WTC11 (cell line): Measurements from ENCODE around the gene STAG2. TPM values are rescaled to one million over a fixed set of nuclear protein-coding genes. Genes with fewer than 3 reads are reported as not detected.
A peak's percentile ranks its signal among the peaks of the same experiment; 100 is the strongest.

ENCODE experiments used
- ATAC-seq: fragments of 200-7000 bp; cut with Tn5 transposase; 2 replicates; pipeline ENCODE4 v1.10.0; 2021; ENCODE audit warnings: mild to moderate bottlenecking, moderate library complexity
- CTCF ChIA-PET: fragments of 300-600 bp; sonication (Branson Sonifier 250); formaldehyde crosslinking; loops from one replicate; lab custom pipeline; 2021; ENCODE audit warnings: antibody characterized with exemption; lab: Charles Lee
- POLR2A ChIA-PET: fragments of 350-600 bp; sonication (Branson Sonifier 250); formaldehyde crosslinking; loops from one replicate; lab custom pipeline; 2021; ENCODE audit warnings: antibody characterized with exemption; lab: Charles Lee
- DNase-seq: peaks from one replicate; pipeline ENCODE4 v3.0.0; 2021; ENCODE audit warnings: low spot score
- H3K27ac Mint-ChIP-seq: 2 replicates; pipeline ENCODE4 v1.8.0; 2021; ENCODE audit warnings: mixed read lengths
- H3K27me3 Mint-ChIP-seq: 2 replicates; pipeline ENCODE4 v1.8.0; 2021; ENCODE audit warnings: low read depth, mild to moderate bottlenecking, moderate library complexity, mixed read lengths
- H3K36me3 Mint-ChIP-seq: 2 replicates; pipeline ENCODE4 v1.8.0; 2021; ENCODE audit warnings: mixed read lengths
- H3K4me1 Mint-ChIP-seq: 2 replicates; pipeline ENCODE4 v1.8.0; 2022; ENCODE audit warnings: mixed read lengths
- H3K4me3 Mint-ChIP-seq: 2 replicates; pipeline ENCODE4 v1.8.0; 2021; ENCODE audit warnings: mild to moderate bottlenecking, moderate library complexity, mixed read lengths
- H3K9me3 Mint-ChIP-seq: 2 replicates; pipeline ENCODE4 v1.8.0; 2021; ENCODE audit warnings: mixed read lengths
- ETV6 ChIP-seq: sonication (generic); formaldehyde crosslinking; IDR thresholded peaks from 2 replicates; pipeline ENCODE4 v1.8.1; 2022; ENCODE audit warnings: mild to moderate bottlenecking, missing genetic modification reagents
- HMGA2 ChIP-seq: fragments of 250-450 bp; sonication (Bioruptor Pico); IDR thresholded peaks from 2 replicates; pipeline ENCODE4 v1.4.0; 2021; ENCODE audit warnings: mild to moderate bottlenecking, moderate library complexity
- JUN ChIP-seq: sonication (generic); formaldehyde crosslinking; IDR thresholded peaks from 2 replicates; pipeline ENCODE4 v1.8.0; 2023; ENCODE audit warnings: mild to moderate bottlenecking, missing genetic modification reagents
- MXD4 ChIP-seq: fragments of 250-450 bp; sonication (Bioruptor Pico); IDR thresholded peaks from 2 replicates; pipeline ENCODE4 v1.8.0; 2021; ENCODE audit warnings: mild to moderate bottlenecking, moderate library complexity, borderline replicate concordance
- NFATC4 ChIP-seq: fragments of 250-450 bp; sonication (Bioruptor Pico); IDR thresholded peaks from 2 replicates; pipeline ENCODE4 v1.9.0; 2021; ENCODE audit warnings: mild to moderate bottlenecking
- NR2C2 ChIP-seq: sonication (generic); formaldehyde crosslinking; IDR thresholded peaks from 2 replicates; pipeline ENCODE4 v1.8.0; 2022; ENCODE audit warnings: mild to moderate bottlenecking, missing genetic modification reagents
- RELA ChIP-seq: sonication (generic); formaldehyde crosslinking; IDR thresholded peaks from 2 replicates; pipeline ENCODE4 v1.8.1; 2022; ENCODE audit warnings: missing genetic modification reagents, mild to moderate bottlenecking, borderline replicate concordance
- SMAD3 ChIP-seq: sonication (generic); formaldehyde crosslinking; IDR thresholded peaks from 2 replicates; pipeline ENCODE4 v1.8.0; 2022; ENCODE audit warnings: missing genetic modification reagents, mild to moderate bottlenecking, borderline replicate concordance
- ZNF121 ChIP-seq: sonication (generic); formaldehyde crosslinking; IDR thresholded peaks from 2 replicates; pipeline ENCODE4 v1.8.0; 2023; ENCODE audit warnings: missing genetic modification reagents
- ZNF232 ChIP-seq: sonication (generic); formaldehyde crosslinking; IDR thresholded peaks from 2 replicates; pipeline ENCODE4 v1.8.0; 2022; ENCODE audit warnings: mild to moderate bottlenecking, missing genetic modification reagents
- total RNA-seq: library from RNA; stranded (reverse); gene quantifications from 3 replicates; pipeline ENCODE4 v1.2.3, GENCODE V29; 2021
- TF ChIP-seq, protein P1 (sequence below): fragments of 250-450 bp; sonication (Bioruptor Pico); IDR thresholded peaks from 2 replicates; pipeline ENCODE4 v1.9.0; 2021; ENCODE audit warnings: moderate library complexity, mild to moderate bottlenecking, inconsistent platforms, borderline replicate concordance
- TF ChIP-seq, protein P2 (sequence below): fragments of 200-600 bp; IDR thresholded peaks from 2 replicates; pipeline ENCODE4 v1.8.0; 2022; ENCODE audit warnings: antibody characterized with exemption
- TF ChIP-seq, protein P3 (sequence below): sonication (generic); formaldehyde crosslinking; IDR thresholded peaks from 2 replicates; pipeline ENCODE4 v1.8.0; 2023; ENCODE audit warnings: mild to moderate bottlenecking, missing genetic modification reagents
- TF ChIP-seq, protein P4 (sequence below): sonication (generic); formaldehyde crosslinking; IDR thresholded peaks from 2 replicates; pipeline ENCODE4 v1.8.1; 2023; ENCODE audit warnings: mild to moderate bottlenecking, missing genetic modification reagents, moderate library complexity
- TF ChIP-seq, protein P5 (sequence below): fragments of 250-450 bp; sonication (Bioruptor Pico); IDR thresholded peaks from 2 replicates; pipeline ENCODE4 v1.9.0; 2021; ENCODE audit warnings: mild to moderate bottlenecking, borderline replicate concordance

STAG2 gene
- total RNA-seq, 1 experiment from 2014 or later = 70.5 TPM

DNA sequence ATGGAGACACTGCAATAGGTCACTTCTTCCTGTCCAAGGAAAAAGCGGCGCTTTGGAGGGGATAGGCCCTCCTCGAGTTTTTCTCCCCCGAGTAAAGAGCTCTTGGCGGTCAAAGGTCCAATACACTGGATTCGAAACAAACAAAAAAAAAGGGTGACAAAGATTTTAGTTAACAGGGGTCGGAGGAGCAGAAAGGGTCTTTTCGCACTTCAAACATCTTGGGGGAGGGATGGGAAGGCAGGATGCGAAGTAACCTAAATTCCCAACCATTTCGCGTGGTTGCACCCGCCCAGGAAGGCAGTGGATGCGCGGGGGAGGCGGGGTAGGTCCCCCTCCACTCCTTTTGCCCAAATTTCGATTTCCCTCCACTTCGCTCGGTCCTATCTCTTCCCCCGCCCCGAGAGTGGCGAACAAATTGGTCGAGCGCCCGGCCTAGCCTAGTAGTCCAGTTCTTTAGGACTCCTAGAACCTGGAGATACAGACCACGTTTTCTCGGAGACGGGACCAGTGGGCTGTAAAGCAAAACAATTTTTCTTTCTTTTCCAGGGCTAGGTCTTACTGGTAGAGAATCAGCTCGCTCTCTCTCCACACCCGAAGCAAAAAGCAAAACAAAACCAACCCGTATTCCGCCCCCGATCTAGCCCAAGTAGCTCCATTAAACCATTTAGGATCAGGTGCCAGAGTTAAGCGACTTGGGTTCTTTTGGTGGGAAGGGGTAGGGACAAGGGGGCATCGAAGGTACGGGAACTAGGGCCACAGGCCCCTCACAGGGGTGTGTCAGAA lies 2.0 kb upstream of the STAG2 start (continued):
- TF ChIP-seq ZNF121 = no peak
- TF ChIP-seq NR2C2 (CRISPR knock-in tag) = no peak
- TF ChIP-seq, all 79 proteins: peak for 0

DNA sequence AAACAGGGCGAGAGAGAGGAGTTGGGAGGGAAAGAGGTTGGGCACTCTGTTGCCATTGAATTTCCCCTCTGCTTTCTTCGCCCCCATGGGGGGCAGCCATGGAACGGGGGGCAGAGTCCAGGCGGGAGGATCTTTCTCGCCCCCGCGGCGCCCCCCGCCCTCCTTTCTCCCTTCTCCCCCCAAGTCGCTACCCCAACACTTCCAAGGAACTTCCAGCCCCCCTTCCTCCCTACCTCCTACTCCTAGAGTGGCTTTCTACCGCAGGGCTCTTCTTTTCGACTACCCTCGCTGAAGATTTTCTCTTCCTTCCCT lies 594 bp upstream of the STAG2 start:
- no peak for ATAC-seq
- Mint-ChIP-seq H3K36me3 (peaks cover 5% of the 10 kb centered on the region; the same call in 1 of the 2 replicates), H3K4me1 (peaks cover 18% of the 10 kb centered on the region), H3K27ac (peak overlapping the region; percentile 98), H3K27me3 (no peaks in the 10 kb centered on the region), H3K9me3 (no peaks in the 10 kb centered on the region), H3K4me3 (peak overlapping the region; percentile 97)
- ChIA-PET POLR2A (no interaction called here), CTCF (interaction anchor here (0.6 kb wide), 5 partner anchors 152 to 1438 kb away, joined by 3 to 4 read pairs (median 3); no protein-coding TSS in a partner anchor)
- no peak for DNase-seq
- TF ChIP-seq MXD4 (no peak), ETV6 (CRISPR knock-in tag) (no peak), SMAD3 (CRISPR knock-in tag) (no peak), NFATC4 (no peak), ZNF232 (no peak), HMGA2 (CRISPR knock-in tag) (no peak), RELA (CRISPR knock-in tag) (no peak), JUN (CRISPR knock-in tag) (no peak), NR2C2 (CRISPR knock-in tag) (no peak)
- TF ChIP-seq, protein P1, sequence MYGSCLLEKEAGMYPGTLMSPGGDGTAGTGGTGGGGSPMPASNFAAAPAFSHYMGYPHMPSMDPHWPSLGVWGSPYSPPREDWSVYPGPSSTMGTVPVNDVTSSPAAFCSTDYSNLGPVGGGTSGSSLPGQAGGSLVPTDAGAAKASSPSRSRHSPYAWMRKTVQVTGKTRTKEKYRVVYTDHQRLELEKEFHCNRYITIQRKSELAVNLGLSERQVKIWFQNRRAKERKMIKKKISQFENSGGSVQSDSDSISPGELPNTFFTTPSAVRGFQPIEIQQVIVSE = no peak
- TF ChIP-seq, protein P2, sequence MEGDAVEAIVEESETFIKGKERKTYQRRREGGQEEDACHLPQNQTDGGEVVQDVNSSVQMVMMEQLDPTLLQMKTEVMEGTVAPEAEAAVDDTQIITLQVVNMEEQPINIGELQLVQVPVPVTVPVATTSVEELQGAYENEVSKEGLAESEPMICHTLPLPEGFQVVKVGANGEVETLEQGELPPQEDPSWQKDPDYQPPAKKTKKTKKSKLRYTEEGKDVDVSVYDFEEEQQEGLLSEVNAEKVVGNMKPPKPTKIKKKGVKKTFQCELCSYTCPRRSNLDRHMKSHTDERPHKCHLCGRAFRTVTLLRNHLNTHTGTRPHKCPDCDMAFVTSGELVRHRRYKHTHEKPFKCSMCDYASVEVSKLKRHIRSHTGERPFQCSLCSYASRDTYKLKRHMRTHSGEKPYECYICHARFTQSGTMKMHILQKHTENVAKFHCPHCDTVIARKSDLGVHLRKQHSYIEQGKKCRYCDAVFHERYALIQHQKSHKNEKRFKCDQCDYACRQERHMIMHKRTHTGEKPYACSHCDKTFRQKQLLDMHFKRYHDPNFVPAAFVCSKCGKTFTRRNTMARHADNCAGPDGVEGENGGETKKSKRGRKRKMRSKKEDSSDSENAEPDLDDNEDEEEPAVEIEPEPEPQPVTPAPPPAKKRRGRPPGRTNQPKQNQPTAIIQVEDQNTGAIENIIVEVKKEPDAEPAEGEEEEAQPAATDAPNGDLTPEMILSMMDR = no peak
- TF ChIP-seq, protein P3, sequence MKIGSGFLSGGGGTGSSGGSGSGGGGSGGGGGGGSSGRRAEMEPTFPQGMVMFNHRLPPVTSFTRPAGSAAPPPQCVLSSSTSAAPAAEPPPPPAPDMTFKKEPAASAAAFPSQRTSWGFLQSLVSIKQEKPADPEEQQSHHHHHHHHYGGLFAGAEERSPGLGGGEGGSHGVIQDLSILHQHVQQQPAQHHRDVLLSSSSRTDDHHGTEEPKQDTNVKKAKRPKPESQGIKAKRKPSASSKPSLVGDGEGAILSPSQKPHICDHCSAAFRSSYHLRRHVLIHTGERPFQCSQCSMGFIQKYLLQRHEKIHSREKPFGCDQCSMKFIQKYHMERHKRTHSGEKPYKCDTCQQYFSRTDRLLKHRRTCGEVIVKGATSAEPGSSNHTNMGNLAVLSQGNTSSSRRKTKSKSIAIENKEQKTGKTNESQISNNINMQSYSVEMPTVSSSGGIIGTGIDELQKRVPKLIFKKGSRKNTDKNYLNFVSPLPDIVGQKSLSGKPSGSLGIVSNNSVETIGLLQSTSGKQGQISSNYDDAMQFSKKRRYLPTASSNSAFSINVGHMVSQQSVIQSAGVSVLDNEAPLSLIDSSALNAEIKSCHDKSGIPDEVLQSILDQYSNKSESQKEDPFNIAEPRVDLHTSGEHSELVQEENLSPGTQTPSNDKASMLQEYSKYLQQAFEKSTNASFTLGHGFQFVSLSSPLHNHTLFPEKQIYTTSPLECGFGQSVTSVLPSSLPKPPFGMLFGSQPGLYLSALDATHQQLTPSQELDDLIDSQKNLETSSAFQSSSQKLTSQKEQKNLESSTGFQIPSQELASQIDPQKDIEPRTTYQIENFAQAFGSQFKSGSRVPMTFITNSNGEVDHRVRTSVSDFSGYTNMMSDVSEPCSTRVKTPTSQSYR (CRISPR knock-in tag) = no peak
- TF ChIP-seq, protein P4, sequence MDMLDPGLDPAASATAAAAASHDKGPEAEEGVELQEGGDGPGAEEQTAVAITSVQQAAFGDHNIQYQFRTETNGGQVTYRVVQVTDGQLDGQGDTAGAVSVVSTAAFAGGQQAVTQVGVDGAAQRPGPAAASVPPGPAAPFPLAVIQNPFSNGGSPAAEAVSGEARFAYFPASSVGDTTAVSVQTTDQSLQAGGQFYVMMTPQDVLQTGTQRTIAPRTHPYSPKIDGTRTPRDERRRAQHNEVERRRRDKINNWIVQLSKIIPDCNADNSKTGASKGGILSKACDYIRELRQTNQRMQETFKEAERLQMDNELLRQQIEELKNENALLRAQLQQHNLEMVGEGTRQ (CRISPR knock-in tag) = no peak
- TF ChIP-seq, protein P5, sequence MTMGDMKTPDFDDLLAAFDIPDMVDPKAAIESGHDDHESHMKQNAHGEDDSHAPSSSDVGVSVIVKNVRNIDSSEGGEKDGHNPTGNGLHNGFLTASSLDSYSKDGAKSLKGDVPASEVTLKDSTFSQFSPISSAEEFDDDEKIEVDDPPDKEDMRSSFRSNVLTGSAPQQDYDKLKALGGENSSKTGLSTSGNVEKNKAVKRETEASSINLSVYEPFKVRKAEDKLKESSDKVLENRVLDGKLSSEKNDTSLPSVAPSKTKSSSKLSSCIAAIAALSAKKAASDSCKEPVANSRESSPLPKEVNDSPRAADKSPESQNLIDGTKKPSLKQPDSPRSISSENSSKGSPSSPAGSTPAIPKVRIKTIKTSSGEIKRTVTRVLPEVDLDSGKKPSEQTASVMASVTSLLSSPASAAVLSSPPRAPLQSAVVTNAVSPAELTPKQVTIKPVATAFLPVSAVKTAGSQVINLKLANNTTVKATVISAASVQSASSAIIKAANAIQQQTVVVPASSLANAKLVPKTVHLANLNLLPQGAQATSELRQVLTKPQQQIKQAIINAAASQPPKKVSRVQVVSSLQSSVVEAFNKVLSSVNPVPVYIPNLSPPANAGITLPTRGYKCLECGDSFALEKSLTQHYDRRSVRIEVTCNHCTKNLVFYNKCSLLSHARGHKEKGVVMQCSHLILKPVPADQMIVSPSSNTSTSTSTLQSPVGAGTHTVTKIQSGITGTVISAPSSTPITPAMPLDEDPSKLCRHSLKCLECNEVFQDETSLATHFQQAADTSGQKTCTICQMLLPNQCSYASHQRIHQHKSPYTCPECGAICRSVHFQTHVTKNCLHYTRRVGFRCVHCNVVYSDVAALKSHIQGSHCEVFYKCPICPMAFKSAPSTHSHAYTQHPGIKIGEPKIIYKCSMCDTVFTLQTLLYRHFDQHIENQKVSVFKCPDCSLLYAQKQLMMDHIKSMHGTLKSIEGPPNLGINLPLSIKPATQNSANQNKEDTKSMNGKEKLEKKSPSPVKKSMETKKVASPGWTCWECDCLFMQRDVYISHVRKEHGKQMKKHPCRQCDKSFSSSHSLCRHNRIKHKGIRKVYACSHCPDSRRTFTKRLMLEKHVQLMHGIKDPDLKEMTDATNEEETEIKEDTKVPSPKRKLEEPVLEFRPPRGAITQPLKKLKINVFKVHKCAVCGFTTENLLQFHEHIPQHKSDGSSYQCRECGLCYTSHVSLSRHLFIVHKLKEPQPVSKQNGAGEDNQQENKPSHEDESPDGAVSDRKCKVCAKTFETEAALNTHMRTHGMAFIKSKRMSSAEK (CRISPR knock-in tag) = no peak
